SK-N-SH treated with all-trans-retinoic acid at 6 μM for 48 hours (cell line): ENCODE data around the gene MORC1.

Experiments used
- ARNTL ChIP-seq: fragments of 450-650 bp; formaldehyde crosslinking; IDR thresholded peaks from 2 replicates; pipeline ENCODE4 v1.5.0; 2020; ENCODE audit warnings: low read depth, mild to moderate bottlenecking, moderate library complexity, borderline replicate concordance
- CREB5 ChIP-seq: fragments of 250-450 bp; sonication (Bioruptor Pico); IDR thresholded peaks from 2 replicates; pipeline ENCODE4 v1.5.1; 2020; ENCODE audit warnings: low read depth, mild to moderate bottlenecking, moderate library complexity
- ESRRG ChIP-seq: fragments of 250-450 bp; sonication (Bioruptor Pico); IDR thresholded peaks from 2 replicates; pipeline ENCODE4 v1.6.1; 2021; ENCODE audit warnings: mild to moderate bottlenecking
- GLIS3 ChIP-seq: fragments of 250-450 bp; sonication (Bioruptor Pico); IDR thresholded peaks from 2 replicates; pipeline ENCODE4 v1.5.0; 2020; ENCODE audit warnings: mild to moderate bottlenecking, moderate library complexity
- ISL1 ChIP-seq: fragments of 250-450 bp; sonication (Bioruptor Pico); IDR thresholded peaks from 2 replicates; pipeline ENCODE4 v2.1.2; 2022; ENCODE audit warnings: mild to moderate bottlenecking, moderate library complexity
- PATZ1 ChIP-seq: fragments of 250-450 bp; sonication (Bioruptor Pico); IDR thresholded peaks from 2 replicates; pipeline ENCODE4 v1.8.0; 2020; ENCODE audit warnings: mild to moderate bottlenecking, moderate library complexity, borderline replicate concordance
- POU6F1 ChIP-seq: fragments of 250-450 bp; sonication (Bioruptor Pico); IDR thresholded peaks from 2 replicates; pipeline ENCODE4 v1.8.0; 2021; ENCODE audit warnings: low read depth, mild to moderate bottlenecking, moderate library complexity, borderline replicate concordance
- TCF4 ChIP-seq: fragments of 250-450 bp; sonication (Bioruptor Pico); IDR thresholded peaks from 2 replicates; pipeline ENCODE4 v1.8.0; 2021; ENCODE audit warnings: mild to moderate bottlenecking, moderate library complexity, borderline replicate concordance
- TOX ChIP-seq: fragments of 250-450 bp; sonication (Bioruptor Pico); IDR thresholded peaks from 2 replicates; pipeline ENCODE4 v1.8.0; 2021; ENCODE audit warnings: mild to moderate bottlenecking, moderate library complexity, borderline replicate concordance
- ZC3H10 ChIP-seq: fragments of 250-450 bp; sonication (Bioruptor Pico); IDR thresholded peaks from 2 replicates; pipeline ENCODE4 v1.5.1; 2021; ENCODE audit warnings: mild to moderate bottlenecking, moderate library complexity
- ZFP3 ChIP-seq: fragments of 250-450 bp; sonication (Bioruptor Pico); IDR thresholded peaks from 2 replicates; pipeline ENCODE4 v1.5.0; 2020; ENCODE audit warnings: mild to moderate bottlenecking, moderate library complexity
- ZFP30 ChIP-seq: fragments of 450-650 bp; formaldehyde crosslinking; IDR thresholded peaks from 2 replicates; pipeline ENCODE4 v1.5.0; 2022; ENCODE audit warnings: mild to moderate bottlenecking, moderate library complexity
- ZNF565 ChIP-seq: fragments of 450-650 bp; formaldehyde crosslinking; conservative IDR thresholded peaks from 2 replicates; pipeline ENCODE4 v1.5.0; 2020; ENCODE audit warnings: low read depth, mild to moderate bottlenecking, moderate library complexity

GRCh38 chr3:109033000-109033660, 84.8 kb downstream of the MORC1 start:
- no peak for TF ChIP-seq ARNTL (CRISPR knock-in tag)
- no peak for TF ChIP-seq PATZ1 (CRISPR knock-in tag)
- TF ChIP-seq ZFP30 (CRISPR knock-in tag), result no peak
- no peak for TF ChIP-seq ZFP3 (CRISPR knock-in tag)
- TF ChIP-seq TCF4, result no peak
- no peak for TF ChIP-seq ZNF565 (CRISPR knock-in tag)
- no peak for TF ChIP-seq TOX (CRISPR knock-in tag)
- TF ChIP-seq ZC3H10 (CRISPR knock-in tag), result no peak
- no peak for TF ChIP-seq CREB5 (CRISPR knock-in tag)
- TF ChIP-seq POU6F1, result no peak
- no peak for TF ChIP-seq ISL1 (CRISPR knock-in tag)
- TF ChIP-seq GLIS3 (CRISPR knock-in tag), result no peak
- no peak for TF ChIP-seq ESRRG (CRISPR knock-in tag)
